Chondrocyte (in vitro differentiated cells): ENCODE results near the gene SLC1A7. TPM values are rescaled to one million over a fixed set of nuclear protein-coding genes. Genes with fewer than 3 reads are reported as not detected.

ENCODE experiments used
- DNase-seq: peaks from one replicate; pipeline ENCODE4 v3.0.0; 2021; ENCODE audit warnings: mixed read lengths, low spot score
- H3K27ac Mint-ChIP-seq: one replicate; pipeline ENCODE4 v1.8.0; 2021; ENCODE audit warnings: mild to moderate bottlenecking, moderate library complexity, mixed read lengths; ENCODE audit not compliant: unreplicated experiment
- H3K27me3 Mint-ChIP-seq: 2 replicates; pipeline ENCODE4 v1.8.0; 2021; ENCODE audit warnings: low read depth, mixed read lengths
- H3K36me3 Mint-ChIP-seq: 2 replicates; pipeline ENCODE4 v1.8.0; 2021; ENCODE audit warnings: low read depth, mixed read lengths
- H3K4me1 Mint-ChIP-seq: 2 replicates; pipeline ENCODE4 v1.8.0; 2021; ENCODE audit warnings: low read depth, mild to moderate bottlenecking, mixed read lengths
- H3K4me3 Mint-ChIP-seq: one replicate; pipeline ENCODE4 v1.8.0; 2021; ENCODE audit warnings: mild to moderate bottlenecking, moderate library complexity, mixed read lengths; ENCODE audit not compliant: unreplicated experiment
- H3K9me3 Mint-ChIP-seq: 2 replicates; pipeline ENCODE4 v1.8.0; 2021; ENCODE audit warnings: low read depth, mixed read lengths
- CTCF ChIP-seq: fragments of 200-600 bp; sonication (generic); IDR thresholded peaks from 2 replicates; pipeline ENCODE4 v1.5.0; 2021; ENCODE audit warnings: antibody characterized with exemption, mild to moderate bottlenecking, moderate library complexity
- total RNA-seq: library from RNA; stranded (reverse); gene quantifications from 3 replicates; pipeline ENCODE4 v1.2.1, GENCODE V29; 2021

The SLC1A7 gene
- total RNA-seq, 1 donor from 2014 or later = not detected

GRCh38 chr1:53112271-53112774 is 30.1 kb downstream of the SLC1A7 start:
- peak overlapping the region; percentile 81 for H3K27ac Mint-ChIP-seq
- H3K36me3 Mint-ChIP-seq = peaks cover 15% of the 10 kb centered on the region
- H3K9me3 Mint-ChIP-seq = peaks cover 18% of the 10 kb centered on the region
- H3K4me1 Mint-ChIP-seq = peaks cover 63% of the 10 kb centered on the region
- no peak for TF ChIP-seq CTCF
- no peak for DNase-seq
- no peak overlapping the region for H3K4me3 Mint-ChIP-seq
- H3K27me3 Mint-ChIP-seq = no peaks in the 10 kb centered on the region

- no peak for TF ChIP-seq CTCF
- H3K27ac Mint-ChIP-seq = no peak overlapping the region
- DNase-seq = no peak
- no peaks in the 10 kb centered on the region for H3K27me3 Mint-ChIP-seq
- H3K4me1 Mint-ChIP-seq = peaks cover 64% of the 10 kb centered on the region
- H3K4me3 Mint-ChIP-seq = no peak overlapping the region
- H3K36me3 Mint-ChIP-seq = peaks cover 15% of the 10 kb centered on the region
- H3K9me3 Mint-ChIP-seq = peaks cover 18% of the 10 kb centered on the region
Observed at GRCh38 chr1:53111693-53112092, 30.7 kb downstream of the SLC1A7 start.

GRCh38 chr1:53111073-53111556 is 31.3 kb downstream of the SLC1A7 start:
- Mint-ChIP-seq H3K9me3 (peaks cover 18% of the 10 kb centered on the region), H3K36me3 (peaks cover 15% of the 10 kb centered on the region), H3K4me3 (no peak overlapping the region), H3K4me1 (peaks cover 62% of the 10 kb centered on the region), H3K27me3 (no peaks in the 10 kb centered on the region), H3K27ac (peak overlapping the region; percentile 38)
- no peak for TF ChIP-seq CTCF
- DNase-seq = no peak

- H3K27me3 Mint-ChIP-seq = no peaks in the 10 kb centered on the region
- DNase-seq = no peak
- H3K36me3 Mint-ChIP-seq = peaks cover 15% of the 10 kb centered on the region
- peak overlapping the region; percentile 38 for H3K27ac Mint-ChIP-seq
- H3K4me3 Mint-ChIP-seq = no peak overlapping the region
- no peak for TF ChIP-seq CTCF
- H3K4me1 Mint-ChIP-seq = peaks cover 58% of the 10 kb centered on the region
- peaks cover 18% of the 10 kb centered on the region for H3K9me3 Mint-ChIP-seq
Observed at GRCh38 chr1:53110370-53111072, 31.9 kb downstream of the SLC1A7 start.

GRCh38 chr1:53108646-53109580 is 33.5 kb downstream of the SLC1A7 start:
- Mint-ChIP-seq H3K4me1 (peaks cover 58% of the 10 kb centered on the region), H3K27me3 (no peaks in the 10 kb centered on the region), H3K9me3 (peaks cover 18% of the 10 kb centered on the region), H3K4me3 (no peak overlapping the region), H3K27ac (peak overlapping the region; percentile 82), H3K36me3 (peaks cover 15% of the 10 kb centered on the region)
- TF ChIP-seq CTCF = no peak
- DNase-seq = no peak
